Peyer's patch (tissue), 4 donors: ENCODE measurements around the gene CYFIP1.

Experiments
- CTCF ChIP-seq, 6 experiments: fragments of 450-650 bp in 4 of 6; fragments of 200-600 bp in 2 of 6; sonication (generic) in 1 of 6; IDR thresholded peaks; one replicate each; pipeline ENCODE4 v1.5.1; 2017 to 2019; ENCODE audit warnings: antibody characterized with exemption in 6 of 6, mild to moderate bottlenecking in 3 of 6, moderate library complexity in 1 of 6
- POLR2A ChIP-seq, 2 donors: fragments of 450-650 bp; IDR thresholded peaks; one replicate each; pipeline ENCODE4 v1.5.1; 2017; ENCODE audit warnings: antibody characterized with exemption in 2 of 2, mild to moderate bottlenecking in 2 of 2, moderate library complexity in 2 of 2

- TF ChIP-seq CTCF (IDR thresholded peaks at IDR 0.05), result no peak
- TF ChIP-seq POLR2A (IDR thresholded peaks at IDR 0.05), result no peak
These were observed 71.3 kb downstream of the CYFIP1 start for GRCh38 chr15:22908830-22909229.
